Effector memory CD8-positive, alpha-beta T cell (primary cell): ENCODE measurements around the gene SLC6A17.
A peak's percentile ranks its signal among the peaks of the same experiment; 100 is the strongest.

Experiments used
- ATAC-seq: fragments of 150-1000 bp; cut with Tn5 transposase; replicated peaks from 2 replicates; pipeline ENCODE4 v1.10.0; 2021; ENCODE audit warnings: mild to moderate bottlenecking, moderate library complexity
- DNase-seq, 3 experiments: peaks; one replicate each; pipeline ENCODE4 v3.0.0; 2021
- H3K27ac Mint-ChIP-seq, 2 donors: one replicate each; pipeline ENCODE4 v1.8.0; 2022; ENCODE audit warnings: mild to moderate bottlenecking in 2 of 2, mixed read lengths in 2 of 2, moderate library complexity in 2 of 2
- H3K27me3 Mint-ChIP-seq, 2 donors: one replicate each; pipeline ENCODE4 v1.8.0; 2022; ENCODE audit warnings: mixed read lengths in 2 of 2
- H3K36me3 Mint-ChIP-seq: one replicate; pipeline ENCODE4 v1.8.0; 2022; ENCODE audit warnings: mild to moderate bottlenecking, moderate library complexity, mixed read lengths; ENCODE audit not compliant: insufficient read depth
- H3K4me1 Mint-ChIP-seq, 2 donors: one replicate each; pipeline ENCODE4 v1.8.0; 2022; ENCODE audit warnings: low read depth in 2 of 2, mixed read lengths in 2 of 2
- H3K4me3 Mint-ChIP-seq, 2 donors: one replicate each; pipeline ENCODE4 v1.8.0; 2022; ENCODE audit warnings: mild to moderate bottlenecking in 2 of 2, mixed read lengths in 2 of 2, moderate library complexity in 2 of 2
- H3K9me3 Mint-ChIP-seq, 2 donors: one replicate each; pipeline ENCODE4 v1.8.0; 2022; ENCODE audit warnings: mixed read lengths in 2 of 2

Gene SLC6A17

GRCh38 chr1:110242062-110242461 lies 91.8 kb downstream of the SLC6A17 start:
- peaks cover 0 to 2% of the 10 kb centered on the region in 2 donors for H3K4me1 Mint-ChIP-seq
- no peak for DNase-seq
- H3K27ac Mint-ChIP-seq = peak overlapping the region in 1 of 2 donors; percentile 14
- no peak for ATAC-seq
- no peak overlapping the region for H3K4me3 Mint-ChIP-seq
- peaks cover 0 to 8% of the 10 kb centered on the region in 2 donors for H3K27me3 Mint-ChIP-seq
- H3K9me3 Mint-ChIP-seq = no peaks in the 10 kb centered on the region
- no peaks in the 10 kb centered on the region for H3K36me3 Mint-ChIP-seq

- H3K4me1 Mint-ChIP-seq = peaks cover 0 to 2% of the 10 kb centered on the region in 2 donors
- no peak for DNase-seq
- ATAC-seq = no peak
- H3K27ac Mint-ChIP-seq = no peak overlapping the region
- H3K36me3 Mint-ChIP-seq = no peaks in the 10 kb centered on the region
- peaks cover 0 to 8% of the 10 kb centered on the region in 2 donors for H3K27me3 Mint-ChIP-seq
- H3K9me3 Mint-ChIP-seq = no peaks in the 10 kb centered on the region
- no peak overlapping the region for H3K4me3 Mint-ChIP-seq
Observed at GRCh38 chr1:110242731-110243130, 92.4 kb downstream of the SLC6A17 start.

- no peaks in the 10 kb centered on the region for H3K36me3 Mint-ChIP-seq
- H3K27me3 Mint-ChIP-seq = peaks cover 0 to 8% of the 10 kb centered on the region in 2 donors
- peaks cover 0 to 2% of the 10 kb centered on the region in 2 donors for H3K4me1 Mint-ChIP-seq
- no peak overlapping the region for H3K4me3 Mint-ChIP-seq
- ATAC-seq (no peak), DNase-seq (no peak)
- H3K27ac Mint-ChIP-seq = no peak overlapping the region
- H3K9me3 Mint-ChIP-seq = no peaks in the 10 kb centered on the region
Observed at GRCh38 chr1:110243146-110243545, 92.9 kb downstream of the SLC6A17 start.

GRCh38 chr1:110243574-110243973 lies 93.3 kb downstream of the SLC6A17 start:
- Mint-ChIP-seq H3K27ac (peak overlapping the region in 1 of 2 donors; percentile 70), H3K4me1 (peaks cover 0 to 2% of the 10 kb centered on the region in 2 donors), H3K36me3 (no peaks in the 10 kb centered on the region), H3K9me3 (no peaks in the 10 kb centered on the region), H3K27me3 (peaks cover 0 to 8% of the 10 kb centered on the region in 2 donors), H3K4me3 (no peak overlapping the region)
- ATAC-seq (no peak), DNase-seq (no peak)

GRCh38 chr1:110245876-110246620 lies 95.8 kb downstream of the SLC6A17 start:
- no peak overlapping the region for H3K27ac Mint-ChIP-seq
- no peaks in the 10 kb centered on the region for H3K36me3 Mint-ChIP-seq
- H3K4me3 Mint-ChIP-seq = no peak overlapping the region
- ATAC-seq (no peak), DNase-seq (no peak)
- peaks cover 0 to 8% of the 10 kb centered on the region in 2 donors for H3K27me3 Mint-ChIP-seq
- H3K4me1 Mint-ChIP-seq = peaks cover 0 to 2% of the 10 kb centered on the region in 2 donors
- H3K9me3 Mint-ChIP-seq = no peaks in the 10 kb centered on the region

GRCh38 chr1:110248746-110249145 lies 98.5 kb downstream of the SLC6A17 start:
- no peak for DNase-seq
- Mint-ChIP-seq H3K4me3 (no peak overlapping the region), H3K36me3 (no peaks in the 10 kb centered on the region), H3K27ac (no peak overlapping the region), H3K9me3 (no peaks in the 10 kb centered on the region), H3K27me3 (no peaks in the 10 kb centered on the region), H3K4me1 (peaks cover 2 to 4% of the 10 kb centered on the region in 2 donors)
- ATAC-seq = no peak

GRCh38 chr1:110249256-110249655 lies 99.0 kb downstream of the SLC6A17 start:
- ATAC-seq (no peak), DNase-seq (no peak)
- Mint-ChIP-seq H3K36me3 (peaks cover 2% of the 10 kb centered on the region), H3K4me3 (no peak overlapping the region), H3K9me3 (no peaks in the 10 kb centered on the region), H3K27ac (no peak overlapping the region), H3K27me3 (no peaks in the 10 kb centered on the region), H3K4me1 (peaks cover 2 to 4% of the 10 kb centered on the region in 2 donors)

- H3K4me1 Mint-ChIP-seq = peaks cover 0 to 4% of the 10 kb centered on the region in 2 donors
- ATAC-seq (no peak), DNase-seq (no peak)
- no peaks in the 10 kb centered on the region for H3K27me3 Mint-ChIP-seq
- H3K4me3 Mint-ChIP-seq = no peak overlapping the region
- H3K9me3 Mint-ChIP-seq = no peaks in the 10 kb centered on the region
- H3K27ac Mint-ChIP-seq = no peak overlapping the region
- peaks cover 2% of the 10 kb centered on the region for H3K36me3 Mint-ChIP-seq
Observed at GRCh38 chr1:110250008-110250407, 99.7 kb downstream of the SLC6A17 start.

GRCh38 chr1:110250749-110251148 lies 100.5 kb downstream of the SLC6A17 start:
- peaks cover 0 to 4% of the 10 kb centered on the region in 2 donors for H3K4me1 Mint-ChIP-seq
- H3K36me3 Mint-ChIP-seq = peaks cover 2% of the 10 kb centered on the region
- DNase-seq (no peak), ATAC-seq (no peak)
- H3K4me3 Mint-ChIP-seq = no peak overlapping the region
- H3K27ac Mint-ChIP-seq = no peak overlapping the region
- no peaks in the 10 kb centered on the region for H3K27me3 Mint-ChIP-seq
- H3K9me3 Mint-ChIP-seq = no peaks in the 10 kb centered on the region
